Glutamatergic neuron (in vitro differentiated cells): ENCODE data around the gene PCA3. TPM values are rescaled to one million over a fixed set of nuclear protein-coding genes. Genes with fewer than 3 reads are reported as not detected.
A peak's percentile ranks its signal among the peaks of the same experiment; 100 is the strongest.

Source experiments
- DNase-seq: peaks from one replicate; pipeline ENCODE4 v3.0.0; 2022
- H3K27ac Mint-ChIP-seq: one replicate; pipeline ENCODE4 v1.8.0; 2020; ENCODE audit warnings: mild to moderate bottlenecking, mixed read lengths, inconsistent platforms; ENCODE audit not compliant: unreplicated experiment
- H3K27me3 Mint-ChIP-seq: one replicate; pipeline ENCODE4 v1.8.0; 2020; ENCODE audit warnings: mild to moderate bottlenecking, moderate library complexity, mixed read lengths, inconsistent platforms; ENCODE audit not compliant: unreplicated experiment
- H3K36me3 Mint-ChIP-seq: one replicate; pipeline ENCODE4 v1.8.0; 2020; ENCODE audit warnings: mild to moderate bottlenecking, mixed read lengths, inconsistent platforms; ENCODE audit not compliant: unreplicated experiment
- H3K4me1 Mint-ChIP-seq: one replicate; pipeline ENCODE4 v1.8.0; 2020; ENCODE audit warnings: mild to moderate bottlenecking, low read depth, mixed read lengths, inconsistent platforms; ENCODE audit not compliant: unreplicated experiment
- H3K4me3 Mint-ChIP-seq: one replicate; pipeline ENCODE4 v1.8.0; 2020; ENCODE audit warnings: mild to moderate bottlenecking, mixed read lengths, inconsistent platforms; ENCODE audit not compliant: unreplicated experiment
- H3K9me3 Mint-ChIP-seq: one replicate; pipeline ENCODE4 v1.8.0; 2020; ENCODE audit warnings: mild to moderate bottlenecking, moderate library complexity, mixed read lengths, inconsistent platforms; ENCODE audit not compliant: unreplicated experiment
- CTCF ChIP-seq: fragments of 200-600 bp; sonication (generic); IDR thresholded peaks from one replicate; pipeline ENCODE4 v1.5.0; 2021; ENCODE audit not compliant: partially characterized antibody, unreplicated experiment
- total RNA-seq: library from RNA; stranded (reverse); fragmentation: NEBNext Ultra II Directional; extraction: Animal tissue kit (Norgen Biotek cat#: 25700); gene quantifications from one replicate; pipeline ENCODE4 v1.2.1, GENCODE V29; 2021; ENCODE audit not compliant: unreplicated experiment

PCA3 gene
- total RNA-seq, 1 donor from 2014 or later, result not detected

DNA sequence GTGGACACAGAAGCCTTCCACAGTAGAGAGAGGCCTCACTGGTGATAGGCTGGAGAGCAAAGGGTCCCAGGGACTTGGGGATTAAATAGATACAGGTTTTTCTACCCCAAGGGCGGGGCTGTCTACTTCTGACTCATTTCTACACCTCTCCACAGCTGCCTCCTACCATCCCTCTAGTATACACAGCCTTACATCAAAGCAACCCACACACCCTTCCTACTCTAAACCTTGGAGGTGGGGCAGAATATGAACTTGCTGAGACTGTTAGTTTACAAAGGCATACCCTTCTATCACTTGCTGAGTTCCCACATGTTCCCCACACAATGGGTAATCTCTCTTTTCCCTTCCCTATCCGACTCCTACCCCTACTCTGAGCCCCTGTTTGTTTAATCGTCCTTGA is 19.9 kb upstream of the PCA3 start:
- no peak for TF ChIP-seq CTCF
- no peaks in the 10 kb centered on the region for H3K27me3 Mint-ChIP-seq
- H3K4me1 Mint-ChIP-seq, result peaks cover 18% of the 10 kb centered on the region
- H3K4me3 Mint-ChIP-seq, result no peak overlapping the region
- no peak for DNase-seq
- peaks cover 6% of the 10 kb centered on the region for H3K9me3 Mint-ChIP-seq
- no peak overlapping the region for H3K27ac Mint-ChIP-seq
- H3K36me3 Mint-ChIP-seq, result peaks cover 8% of the 10 kb centered on the region

GRCh38 chr9:76751001-76751400 is 13.2 kb upstream of the PCA3 start:
- Mint-ChIP-seq H3K9me3 (peaks cover 15% of the 10 kb centered on the region), H3K36me3 (peaks cover under 1% of the 10 kb centered on the region), H3K4me1 (peaks cover 53% of the 10 kb centered on the region), H3K27me3 (peaks cover 7% of the 10 kb centered on the region), H3K4me3 (peak overlapping the region; percentile 79), H3K27ac (peak overlapping the region; percentile 97)
- TF ChIP-seq CTCF, result no peak
- peak; percentile 40 for DNase-seq

GRCh38 chr9:76756268-76756640 is 8.0 kb upstream of the PCA3 start:
- Mint-ChIP-seq H3K9me3 (peaks cover 17% of the 10 kb centered on the region), H3K27ac (peak overlapping the region; percentile 98), H3K4me1 (peaks cover 57% of the 10 kb centered on the region), H3K36me3 (peaks cover 4% of the 10 kb centered on the region), H3K27me3 (peaks cover 7% of the 10 kb centered on the region), H3K4me3 (peak overlapping the region; percentile 73)
- peak; percentile 75 for DNase-seq
- TF ChIP-seq CTCF, result no peak

GRCh38 chr9:76756941-76757673 is 7.1 kb upstream of the PCA3 start:
- no peak for DNase-seq
- H3K4me1 Mint-ChIP-seq, result peaks cover 52% of the 10 kb centered on the region
- H3K27me3 Mint-ChIP-seq, result peaks cover 7% of the 10 kb centered on the region
- peaks cover 14% of the 10 kb centered on the region for H3K9me3 Mint-ChIP-seq
- H3K4me3 Mint-ChIP-seq, result no peak overlapping the region
- TF ChIP-seq CTCF, result no peak
- H3K36me3 Mint-ChIP-seq, result peaks cover 4% of the 10 kb centered on the region
- H3K27ac Mint-ChIP-seq, result peak overlapping the region; percentile 63

DNA sequence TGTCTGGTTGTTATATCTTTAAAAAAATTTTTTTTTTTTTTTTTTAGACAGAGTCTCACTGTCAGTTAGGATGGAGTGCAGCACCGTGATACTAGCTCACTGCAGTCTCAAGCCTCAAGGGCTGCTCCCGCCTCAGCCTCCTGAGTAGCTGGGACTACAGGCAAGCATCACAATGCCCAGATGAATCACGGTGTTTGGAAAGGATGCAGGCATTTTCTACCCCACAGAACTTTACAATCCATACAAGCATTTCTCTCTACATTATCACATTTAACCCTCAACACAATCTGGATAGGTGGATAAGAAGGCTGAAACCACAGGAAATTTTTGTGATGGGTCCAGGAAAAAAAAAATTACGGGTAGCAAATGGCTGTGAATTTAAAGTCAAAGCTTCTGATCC is 5.8 kb upstream of the PCA3 start:
- peaks cover 14% of the 10 kb centered on the region for H3K9me3 Mint-ChIP-seq
- DNase-seq, result no peak
- peak overlapping the region; percentile 23 for H3K27ac Mint-ChIP-seq
- H3K27me3 Mint-ChIP-seq, result peaks cover 7% of the 10 kb centered on the region
- peaks cover 4% of the 10 kb centered on the region for H3K36me3 Mint-ChIP-seq
- H3K4me1 Mint-ChIP-seq, result peaks cover 62% of the 10 kb centered on the region
- no peak overlapping the region for H3K4me3 Mint-ChIP-seq
- no peak for TF ChIP-seq CTCF
